Immature natural killer cell (primary cell): ENCODE data around the gene CYP46A1. TPM values are rescaled to one million over a fixed set of nuclear protein-coding genes. Genes with fewer than 3 reads are reported as not detected.
A peak's percentile ranks its signal among the peaks of the same experiment; 100 is the strongest.
"Not testable (repeated sequence)": the region's sequence is repeated elsewhere in the genome, so short reads cannot be mapped to it uniquely, and the experiment has no call there.

Experiments used
- DNase-seq, 3 donors: peaks; one replicate each; pipeline ENCODE4 v3.0.0; 2022; ENCODE audit warnings: mixed read lengths in 1 of 3
- H3K27ac Mint-ChIP-seq, 6 donors: one replicate each; pipeline ENCODE4 v1.8.0; 2020; ENCODE audit warnings: mixed read lengths in 6 of 6, mild to moderate bottlenecking in 5 of 6, inconsistent platforms in 4 of 6, moderate library complexity in 3 of 6
- H3K27me3 Mint-ChIP-seq, 3 donors: one replicate each; pipeline ENCODE4 v1.8.0; 2020 to 2021; ENCODE audit warnings: low read depth in 3 of 3, mild to moderate bottlenecking in 3 of 3, mixed read lengths in 3 of 3, moderate library complexity in 3 of 3, inconsistent platforms in 1 of 3
- H3K36me3 Mint-ChIP-seq, 3 donors: one replicate each; pipeline ENCODE4 v1.8.0; 2020; ENCODE audit warnings: mixed read lengths in 3 of 3, inconsistent platforms in 2 of 3, mild to moderate bottlenecking in 2 of 3
- H3K4me1 Mint-ChIP-seq, 2 donors: one replicate each; pipeline ENCODE4 v1.8.0; 2020; ENCODE audit warnings: inconsistent platforms in 2 of 2, mild to moderate bottlenecking in 2 of 2, mixed read lengths in 2 of 2, moderate library complexity in 1 of 2
- H3K4me3 Mint-ChIP-seq, 5 donors: one replicate each; pipeline ENCODE4 v1.8.0; 2020; ENCODE audit warnings: mild to moderate bottlenecking in 5 of 5, mixed read lengths in 5 of 5, inconsistent platforms in 3 of 5, moderate library complexity in 3 of 5
- H3K9me3 Mint-ChIP-seq, 6 donors: one replicate each; pipeline ENCODE4 v1.8.0; 2020; ENCODE audit warnings: mild to moderate bottlenecking in 6 of 6, mixed read lengths in 6 of 6, inconsistent platforms in 4 of 6, moderate library complexity in 3 of 6
- polyA plus RNA-seq, 3 donors: library from polyadenylated mRNA; unstranded; fragments of 300-500 nt; fragmentation: Illumina TruSeq; gene quantifications; one replicate each; pipeline ENCODE4 v1.2.3, GENCODE V29; 2021

Gene CYP46A1
- polyA plus RNA-seq, result not detected

DNA sequence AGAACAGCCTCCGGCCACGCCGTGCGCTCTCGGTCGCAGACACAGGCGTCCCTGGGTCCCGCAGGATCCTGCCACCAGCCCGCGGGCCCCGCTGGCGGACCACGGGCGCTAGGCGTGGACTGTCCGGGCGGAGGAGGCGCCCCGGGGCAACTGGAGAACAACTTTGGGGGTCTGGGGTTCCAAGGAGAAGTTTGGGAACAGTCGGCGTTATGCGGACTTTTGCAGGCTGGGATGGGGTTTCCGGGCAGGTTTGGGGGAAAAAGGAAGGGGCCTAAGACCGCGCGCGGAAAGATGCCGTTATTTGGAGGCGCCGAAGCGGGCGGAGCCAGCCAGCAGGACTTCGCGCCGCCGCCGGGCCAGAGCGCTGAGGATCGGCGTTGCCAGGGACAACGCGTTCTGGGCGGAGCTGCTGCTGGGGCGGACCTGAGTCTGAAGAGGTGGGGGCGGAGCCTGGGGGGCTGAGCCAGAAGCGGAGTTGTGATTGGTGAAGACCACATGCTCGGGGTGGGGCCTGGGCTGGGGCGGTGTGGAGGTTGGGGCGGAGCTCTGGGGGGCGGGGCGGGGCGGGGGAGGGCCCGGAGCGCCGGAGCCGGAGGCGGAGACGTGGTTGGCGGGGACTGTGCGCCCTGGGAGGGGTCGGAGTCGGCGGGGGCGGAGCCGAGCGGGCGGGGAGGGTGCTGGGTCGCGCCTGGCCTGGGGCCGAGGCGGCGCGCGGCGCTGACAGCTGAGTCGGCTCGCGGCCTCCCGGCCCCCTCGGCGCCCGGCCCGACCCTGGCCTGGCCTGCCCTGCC is at the start of gene CYP46A1:
CYP46A1 (plus strand) TSS at position 680 of the 791 bp plus-strand sequence. CDS start 120 bp downstream, outside the sequence.
- peaks cover 10 to 21% (median 16%) of the 10 kb centered on the region in 3 donors for H3K27me3 Mint-ChIP-seq
- H3K9me3 Mint-ChIP-seq, result no peaks in the 10 kb centered on the region
- peaks cover 9 to 10% of the 10 kb centered on the region in 2 donors for H3K4me1 Mint-ChIP-seq
- no peaks in the 10 kb centered on the region for H3K36me3 Mint-ChIP-seq
- peak within 1 kb of the TSS; percentile 78 to 94 (median 89) for H3K27ac Mint-ChIP-seq
- peak; percentile 99 to 100 (median 100) for DNase-seq
- H3K4me3 Mint-ChIP-seq, result peak within 1 kb of the TSS; percentile 87 to 97 (median 93)

DNA sequence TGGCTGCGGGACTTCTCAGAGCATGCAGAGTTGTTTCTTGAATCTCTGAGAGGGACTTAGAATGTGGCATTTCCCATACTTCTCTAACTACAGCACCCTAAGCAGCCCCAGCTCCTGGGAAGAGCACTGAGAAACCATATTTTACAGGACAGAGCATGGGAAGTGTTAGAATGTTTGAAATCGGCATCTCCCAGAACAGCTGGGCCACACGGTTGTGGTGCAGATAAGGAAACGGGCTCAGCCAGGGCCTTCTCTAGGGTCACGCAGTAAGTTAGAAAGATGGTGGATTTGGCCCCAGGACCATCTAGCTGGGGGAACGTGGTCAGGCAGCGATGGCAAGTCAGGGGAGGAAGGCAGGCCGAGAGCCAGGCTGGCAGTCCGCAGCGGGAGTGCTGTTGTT is 49.7 kb upstream of the CYP46A1 start:
- no peaks in the 10 kb centered on the region for H3K36me3 Mint-ChIP-seq
- no peak overlapping the region for H3K4me3 Mint-ChIP-seq
- no peaks in the 10 kb centered on the region for H3K9me3 Mint-ChIP-seq
- peaks cover 1 to 4% (median 2%) of the 10 kb centered on the region in 3 donors for H3K27me3 Mint-ChIP-seq
- no peak for DNase-seq
- no peaks in the 10 kb centered on the region for H3K4me1 Mint-ChIP-seq
- H3K27ac Mint-ChIP-seq, result no peak overlapping the region

DNA sequence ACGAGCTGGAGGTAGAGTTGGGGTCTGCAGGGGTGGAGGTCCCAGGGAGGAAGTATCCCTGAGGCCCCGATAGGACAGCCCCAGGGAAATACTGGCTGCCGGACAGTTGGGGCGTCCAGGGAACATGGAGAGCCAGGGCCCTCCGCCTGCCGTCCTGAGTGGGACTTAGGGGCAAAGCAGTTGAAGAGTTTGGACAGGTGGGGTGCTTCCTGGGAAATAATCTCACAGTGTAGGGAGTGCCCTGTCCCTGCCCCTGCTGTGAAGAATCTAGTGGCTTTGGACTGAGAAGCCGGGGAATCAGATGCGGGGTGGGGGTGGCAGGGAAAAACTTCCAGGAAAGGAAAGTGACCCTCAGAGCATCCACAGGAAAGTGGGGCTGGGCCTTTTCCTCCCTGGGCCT is 49.0 kb upstream of the CYP46A1 start:
- Mint-ChIP-seq H3K36me3 (no peaks in the 10 kb centered on the region), H3K27ac (no peak overlapping the region), H3K4me1 (no peaks in the 10 kb centered on the region), H3K4me3 (no peak overlapping the region), H3K27me3 (peaks cover 1 to 4% (median 2%) of the 10 kb centered on the region in 3 donors), H3K9me3 (no peaks in the 10 kb centered on the region)
- no peak for DNase-seq

DNA sequence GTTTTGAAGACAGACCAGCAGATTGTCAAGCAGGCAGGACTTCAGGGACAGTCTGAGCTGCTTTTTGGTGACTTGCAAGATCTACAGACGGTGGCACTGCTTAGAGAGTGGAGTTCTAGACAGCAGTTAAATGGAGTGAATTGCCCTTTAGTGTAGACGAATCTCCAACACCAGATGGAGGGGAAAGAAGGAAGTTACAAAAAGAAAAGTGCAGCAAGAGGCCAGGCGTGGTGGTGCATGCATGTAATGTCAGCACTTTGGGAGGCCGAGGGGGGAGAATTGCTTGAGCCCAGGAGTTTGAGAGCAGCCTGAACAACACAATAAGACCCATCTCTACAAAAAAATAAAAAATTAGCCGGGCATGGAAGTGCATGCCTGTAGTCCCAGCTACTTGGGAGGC is 47.6 kb upstream of the CYP46A1 start:
- DNase-seq, result no peak
- H3K27ac Mint-ChIP-seq, result no peak overlapping the region
- no peaks in the 10 kb centered on the region for H3K9me3 Mint-ChIP-seq
- no peak overlapping the region for H3K4me3 Mint-ChIP-seq
- H3K36me3 Mint-ChIP-seq, result no peaks in the 10 kb centered on the region
- H3K27me3 Mint-ChIP-seq, result peaks cover 0 to 1% (median 0%) of the 10 kb centered on the region in 3 donors
- no peaks in the 10 kb centered on the region for H3K4me1 Mint-ChIP-seq

DNA sequence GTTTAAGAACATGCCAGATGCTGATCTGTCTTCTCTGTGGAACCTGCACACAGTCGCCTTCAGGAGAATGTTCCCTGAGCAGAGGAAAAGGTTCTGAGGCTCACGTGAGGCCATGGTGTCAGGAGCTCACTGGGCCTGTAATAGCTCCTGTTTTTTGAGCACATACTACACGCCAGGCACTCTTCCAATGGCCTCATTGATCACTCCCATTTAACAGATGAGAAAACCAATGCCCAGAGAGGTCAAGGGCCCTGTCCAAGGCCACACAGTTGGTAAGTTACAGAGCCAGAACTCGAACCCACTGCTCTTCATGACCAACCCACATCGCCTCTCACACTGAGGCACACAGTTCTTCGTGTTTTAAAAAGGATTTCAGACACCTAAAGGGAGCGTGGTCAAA is 46.5 kb upstream of the CYP46A1 start:
- Mint-ChIP-seq H3K36me3 (no peaks in the 10 kb centered on the region), H3K27me3 (peaks cover 0 to 1% (median 0%) of the 10 kb centered on the region in 3 donors), H3K4me3 (no peak overlapping the region), H3K4me1 (no peaks in the 10 kb centered on the region), H3K9me3 (no peaks in the 10 kb centered on the region), H3K27ac (no peak overlapping the region)
- no peak for DNase-seq

DNA sequence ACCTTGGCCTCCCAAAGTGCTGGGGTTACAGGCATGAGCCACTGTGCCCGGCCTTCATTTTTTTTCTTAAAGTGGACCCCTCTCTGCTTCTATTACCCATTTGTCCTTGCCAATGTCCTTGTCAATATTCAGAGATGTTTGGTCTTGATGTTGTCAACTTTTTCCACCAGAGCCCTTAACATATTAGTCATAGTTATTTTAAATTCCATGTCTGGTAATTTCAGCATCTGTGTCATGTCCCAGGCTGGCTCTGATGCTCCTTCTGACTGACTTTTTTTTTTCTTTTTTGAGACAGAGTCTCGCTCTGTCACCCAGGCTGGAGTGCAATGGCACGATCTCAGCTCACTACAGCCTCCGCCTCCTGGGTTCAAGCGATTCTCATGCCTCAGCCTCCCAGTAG is 41.3 kb upstream of the CYP46A1 start:
- not testable (repeated sequence) for H3K4me3 Mint-ChIP-seq, DNase-seq, H3K36me3 Mint-ChIP-seq, H3K4me1 Mint-ChIP-seq, H3K27ac Mint-ChIP-seq, H3K9me3 Mint-ChIP-seq
- peaks cover 6 to 10% (median 7%) of the 10 kb centered on the region in 3 donors for H3K27me3 Mint-ChIP-seq

DNA sequence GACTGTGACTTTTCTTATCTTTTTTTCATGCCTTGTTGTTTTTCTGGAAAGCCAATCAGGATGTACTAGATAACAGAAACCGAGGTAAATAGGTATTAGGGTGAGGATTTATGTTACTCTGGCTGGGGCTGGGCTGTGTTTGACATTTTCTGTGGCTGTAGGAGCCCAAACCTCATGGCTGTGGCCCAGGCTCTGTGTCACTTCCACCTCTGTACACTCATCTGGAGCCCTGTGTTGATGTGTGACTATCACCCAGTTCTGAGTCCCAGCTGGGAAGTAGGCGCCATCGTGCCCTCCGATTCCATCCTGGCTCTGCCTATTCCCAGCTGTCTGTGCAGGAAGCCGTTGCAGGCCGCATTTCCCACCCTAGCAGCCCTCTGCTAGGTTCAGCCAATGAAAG is 40.8 kb upstream of the CYP46A1 start:
- DNase-seq, result no peak
- peaks cover 6 to 12% (median 7%) of the 10 kb centered on the region in 3 donors for H3K27me3 Mint-ChIP-seq
- H3K4me3 Mint-ChIP-seq, result no peak overlapping the region
- H3K27ac Mint-ChIP-seq, result no peak overlapping the region
- no peaks in the 10 kb centered on the region for H3K4me1 Mint-ChIP-seq
- H3K9me3 Mint-ChIP-seq, result no peaks in the 10 kb centered on the region
- H3K36me3 Mint-ChIP-seq, result no peaks in the 10 kb centered on the region

DNA sequence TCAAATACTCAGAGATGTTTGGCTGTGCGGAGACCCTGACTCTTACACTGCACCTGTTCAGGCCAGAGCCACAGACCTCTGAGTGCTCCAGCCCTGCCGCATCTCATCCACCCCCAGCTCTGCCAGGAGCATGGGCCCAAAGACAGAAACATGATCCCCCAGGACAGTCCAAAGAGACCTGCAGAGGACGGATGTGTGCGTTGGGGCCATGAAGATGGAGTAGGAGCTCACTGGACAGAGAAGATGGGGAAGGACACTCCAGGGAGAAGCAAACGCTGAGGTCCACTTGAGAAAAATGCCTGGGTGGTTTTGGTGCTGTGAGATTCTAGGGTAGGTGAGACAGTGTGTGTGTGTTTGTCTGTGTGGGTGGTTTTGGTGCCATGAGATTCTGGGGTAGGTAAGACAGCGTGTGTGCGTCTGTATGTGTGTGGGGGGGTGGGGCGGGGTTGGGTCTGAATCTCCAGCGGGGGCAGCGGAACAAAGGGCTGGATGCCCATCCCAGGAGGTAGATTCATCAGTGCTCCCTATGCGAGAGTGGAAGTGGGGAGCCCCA is 40.0 kb upstream of the CYP46A1 start:
- DNase-seq, result no peak
- Mint-ChIP-seq H3K9me3 (no peaks in the 10 kb centered on the region), H3K27ac (no peak overlapping the region), H3K4me3 (no peak overlapping the region), H3K27me3 (peaks cover 6 to 14% (median 7%) of the 10 kb centered on the region in 3 donors), H3K36me3 (no peaks in the 10 kb centered on the region), H3K4me1 (no peaks in the 10 kb centered on the region)

DNA sequence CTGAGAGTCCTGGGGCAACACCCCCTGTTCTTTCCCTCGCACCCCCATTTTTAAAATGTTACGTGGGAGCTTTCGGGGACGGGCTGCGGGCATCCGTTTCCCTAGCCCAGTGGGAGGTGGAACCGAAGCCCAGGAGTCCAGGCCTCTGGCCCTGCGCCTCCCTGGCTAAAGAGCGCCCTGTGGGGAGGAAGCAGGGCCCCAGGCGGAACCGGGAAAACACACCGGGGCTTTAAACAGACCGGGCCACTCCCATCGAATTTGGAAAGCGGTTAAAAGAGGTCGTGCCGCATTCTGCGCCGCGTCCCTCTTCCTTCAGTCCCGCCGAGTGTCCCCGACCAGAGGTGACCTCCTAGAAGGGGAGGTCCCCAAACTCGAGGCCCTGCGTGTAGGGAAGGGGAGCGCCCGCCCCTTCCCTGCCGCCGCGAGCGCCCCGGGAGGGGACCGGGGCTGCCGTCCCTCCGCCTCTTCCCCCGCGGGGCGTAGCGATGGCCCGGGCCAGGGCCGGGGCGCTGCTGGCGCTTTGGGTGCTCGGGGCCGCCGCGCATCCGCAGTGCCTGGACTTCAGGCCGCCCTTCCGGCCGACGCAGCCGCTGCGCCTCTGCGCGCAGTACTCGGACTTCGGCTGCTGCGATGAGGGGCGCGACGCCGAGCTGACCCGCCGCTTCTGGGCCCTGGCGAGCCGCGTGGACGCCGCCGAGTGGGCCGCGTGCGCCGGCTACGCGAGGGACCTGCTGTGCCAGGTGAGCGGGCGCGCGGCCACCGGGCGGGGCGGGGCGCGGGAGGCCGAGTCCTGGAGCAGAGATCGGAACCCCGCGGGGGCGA is 39.2 kb upstream of the CYP46A1 start, which contains the start of gene HHIPL1:
HHIPL1 (plus strand) TSS at position 407 of the 822 bp plus-strand sequence; CDS start at position 486, 79 bp downstream.
- no peaks in the 10 kb centered on the region for H3K4me1 Mint-ChIP-seq
- no peak within 1 kb of the TSS for H3K4me3 Mint-ChIP-seq
- no peaks in the 10 kb centered on the region for H3K9me3 Mint-ChIP-seq
- no peak for DNase-seq
- no peaks in the 10 kb centered on the region for H3K36me3 Mint-ChIP-seq
- peaks cover 7 to 18% (median 8%) of the 10 kb centered on the region in 3 donors for H3K27me3 Mint-ChIP-seq
- no peak within 1 kb of the TSS for H3K27ac Mint-ChIP-seq

DNA sequence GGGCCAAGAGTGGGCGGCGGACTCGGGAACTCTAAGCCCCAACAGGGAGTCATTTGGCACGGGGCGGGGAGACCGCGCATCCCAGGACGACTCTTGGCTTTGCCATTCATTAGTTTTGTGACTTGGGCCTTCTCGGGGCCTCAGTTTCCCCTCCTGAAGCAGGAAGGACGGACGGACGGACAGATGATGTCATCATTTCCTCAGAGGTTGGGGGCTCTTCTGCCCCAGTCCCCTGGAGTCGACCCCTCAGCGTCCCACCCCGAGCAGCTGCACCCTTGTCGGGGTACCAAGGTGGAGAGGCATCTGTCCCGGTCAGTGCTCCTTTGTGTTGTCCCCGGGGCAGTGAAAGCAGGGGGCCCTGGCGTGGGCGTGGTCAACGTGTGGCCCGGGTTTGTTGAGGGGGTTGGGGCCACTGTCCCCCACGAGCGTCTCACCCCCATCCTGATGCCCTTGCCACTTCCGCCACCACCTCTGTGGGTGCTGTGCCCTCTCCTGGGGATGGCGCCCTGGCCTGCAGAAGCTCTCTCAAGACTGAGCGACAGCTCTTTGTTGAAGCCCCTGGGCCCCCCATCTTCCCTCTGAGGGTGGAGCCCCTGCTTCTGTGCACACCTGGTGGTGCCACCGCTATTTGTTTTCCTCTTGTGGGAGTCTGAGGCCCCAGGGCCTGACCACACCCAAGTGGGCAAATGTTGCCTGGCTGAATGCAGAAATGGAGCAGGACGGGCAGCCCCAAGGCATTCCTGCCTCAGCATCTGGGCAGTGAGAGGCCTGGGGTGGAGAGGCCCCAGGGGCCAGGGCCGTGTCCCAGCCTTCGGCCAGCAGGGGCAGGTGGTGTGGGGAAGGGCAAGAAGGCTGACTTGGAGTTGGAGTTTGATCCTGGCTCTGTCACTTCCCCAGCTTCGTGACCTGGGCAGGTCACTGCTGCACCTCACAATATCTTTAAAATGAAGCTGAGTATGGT is 38.3 kb upstream of the CYP46A1 start:
- no peaks in the 10 kb centered on the region for H3K4me1 Mint-ChIP-seq
- no peak overlapping the region for H3K4me3 Mint-ChIP-seq
- DNase-seq, result no peak
- H3K9me3 Mint-ChIP-seq, result no peaks in the 10 kb centered on the region
- no peaks in the 10 kb centered on the region for H3K36me3 Mint-ChIP-seq
- H3K27me3 Mint-ChIP-seq, result peaks cover 7 to 18% (median 8%) of the 10 kb centered on the region in 3 donors
- H3K27ac Mint-ChIP-seq, result no peak overlapping the region

DNA sequence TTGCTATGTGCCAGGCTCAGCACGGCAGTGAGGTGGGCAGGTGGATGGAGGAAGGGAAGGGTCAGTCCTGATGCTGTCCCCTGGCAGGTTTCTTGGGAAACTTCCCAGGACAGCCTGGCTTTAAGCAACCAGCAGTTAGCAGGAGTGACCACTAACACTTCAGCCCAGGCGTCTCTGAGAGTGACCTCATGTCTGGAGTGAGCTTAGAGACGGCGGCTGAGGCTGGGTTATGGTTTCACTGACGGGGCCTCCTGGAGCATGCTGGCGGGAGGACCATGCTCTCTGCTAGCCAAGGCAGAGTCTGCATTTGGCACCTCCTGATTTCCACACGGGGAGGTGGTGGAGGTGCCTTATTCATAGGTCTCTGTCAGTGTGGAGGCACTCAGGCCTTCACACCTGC is 36.7 kb upstream of the CYP46A1 start:
- Mint-ChIP-seq H3K27ac (no peak overlapping the region), H3K4me1 (no peaks in the 10 kb centered on the region), H3K9me3 (no peaks in the 10 kb centered on the region), H3K27me3 (peaks cover 8 to 21% (median 9%) of the 10 kb centered on the region in 3 donors), H3K36me3 (no peaks in the 10 kb centered on the region), H3K4me3 (no peak overlapping the region)
- no peak for DNase-seq

DNA sequence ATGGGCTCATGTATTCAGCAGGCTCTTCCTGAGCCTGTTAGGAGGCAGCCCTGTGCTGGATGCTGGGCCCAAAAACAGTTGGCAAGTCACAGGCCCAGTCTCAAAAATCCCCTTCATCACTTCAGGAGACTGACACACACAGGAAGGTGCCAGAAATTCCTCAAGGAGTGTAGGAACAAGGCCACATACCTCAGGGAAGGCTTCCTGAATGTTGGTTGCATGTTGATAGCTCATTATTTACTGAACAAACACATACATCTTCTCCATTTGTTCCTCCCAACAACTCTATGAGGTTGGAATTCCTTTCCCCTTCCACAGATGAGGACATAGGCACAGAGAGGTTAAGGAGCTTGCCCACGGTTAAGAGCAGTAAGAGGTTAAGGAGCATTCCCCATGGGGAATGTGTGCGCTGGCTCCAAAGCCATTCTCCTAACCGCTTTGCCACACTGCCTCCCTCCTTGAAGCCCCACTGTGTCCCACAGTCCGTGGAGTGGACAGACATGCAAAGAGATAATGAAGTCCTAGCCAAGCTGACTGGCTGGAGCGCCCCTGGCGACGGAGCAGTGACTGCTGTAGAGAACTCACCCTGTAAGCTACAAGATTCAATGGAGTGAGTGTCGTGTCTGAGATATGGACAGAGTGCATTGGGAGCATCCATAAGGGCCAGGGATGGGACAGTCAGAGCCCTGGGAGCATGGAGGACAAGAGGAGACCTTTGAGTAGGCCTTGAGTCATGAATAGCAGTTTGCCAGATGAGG is 35.9 kb upstream of the CYP46A1 start:
- Mint-ChIP-seq H3K27ac (no peak overlapping the region), H3K4me3 (no peak overlapping the region), H3K27me3 (peaks cover 8 to 21% (median 9%) of the 10 kb centered on the region in 3 donors)

More for the DNA sequence above, 35.9 kb upstream of the CYP46A1 start:
- no peak for DNase-seq
- no peaks in the 10 kb centered on the region for H3K36me3 Mint-ChIP-seq
- no peaks in the 10 kb centered on the region for H3K4me1 Mint-ChIP-seq
- H3K9me3 Mint-ChIP-seq, result no peaks in the 10 kb centered on the region
